Glomerular visceral epithelial cell (primary cell): ENCODE measurements around the gene VWA3B.
"Not testable (repeated sequence)": the region's sequence is repeated elsewhere in the genome, so short reads cannot be mapped to it uniquely, and the experiment has no call there.

Source experiments
- DNase-seq: peaks from one replicate; pipeline ENCODE4 v3.0.0-alpha.2; 2016; ENCODE audit errors: extremely low spot score

VWA3B gene, protein sequence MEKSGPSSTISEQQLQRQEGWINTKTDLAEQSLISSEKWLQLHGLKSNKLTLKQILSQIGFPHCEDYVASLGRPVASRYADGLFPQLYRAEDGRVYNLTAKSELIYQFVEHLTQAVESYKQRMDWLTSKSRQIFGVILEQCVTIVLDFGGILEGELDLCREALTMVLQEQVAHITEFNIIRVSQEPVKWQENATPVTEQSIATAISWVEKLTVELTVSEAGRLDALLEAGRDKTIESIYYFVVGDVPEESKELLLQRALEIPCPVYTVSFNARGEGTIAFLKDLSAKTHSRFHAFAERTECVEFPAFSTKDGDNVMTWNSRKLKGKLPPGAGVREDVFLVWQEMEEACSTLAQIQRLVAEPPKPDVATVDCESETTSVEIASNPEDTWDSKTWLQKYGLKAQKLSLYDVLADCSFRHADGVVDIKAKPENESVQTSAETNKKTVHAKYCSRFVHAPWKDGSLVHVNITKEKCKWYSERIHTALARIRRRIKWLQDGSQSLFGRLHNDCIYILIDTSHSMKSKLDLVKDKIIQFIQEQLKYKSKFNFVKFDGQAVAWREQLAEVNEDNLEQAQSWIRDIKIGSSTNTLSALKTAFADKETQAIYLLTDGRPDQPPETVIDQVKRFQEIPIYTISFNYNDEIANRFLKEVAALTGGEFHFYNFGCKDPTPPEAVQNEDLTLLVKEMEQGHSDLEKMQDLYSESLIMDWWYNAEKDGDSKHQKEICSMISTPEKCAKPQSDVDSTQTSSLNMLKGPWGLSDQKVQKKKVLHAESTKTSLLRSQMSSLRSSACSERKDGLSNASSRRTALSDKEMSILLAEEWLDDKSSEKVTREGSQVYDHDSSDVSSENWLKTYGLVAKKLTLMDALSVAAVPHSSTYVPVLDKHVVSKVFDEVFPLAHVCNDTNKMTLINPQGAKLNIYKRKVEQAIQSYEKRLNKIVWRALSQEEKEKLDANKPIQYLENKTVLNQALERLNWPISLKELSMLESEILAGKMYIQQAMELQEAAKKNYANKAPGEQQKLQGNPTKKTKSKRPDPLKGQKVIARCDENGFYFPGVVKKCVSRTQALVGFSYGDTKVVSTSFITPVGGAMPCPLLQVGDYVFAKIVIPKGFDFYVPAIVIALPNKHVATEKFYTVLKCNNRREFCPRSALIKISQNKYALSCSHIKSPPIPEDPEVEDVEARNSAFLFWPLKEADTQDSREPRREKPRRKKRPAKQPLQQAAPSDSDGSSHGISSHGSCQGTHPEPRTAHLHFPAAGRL (N-terminal part only)

DNA sequence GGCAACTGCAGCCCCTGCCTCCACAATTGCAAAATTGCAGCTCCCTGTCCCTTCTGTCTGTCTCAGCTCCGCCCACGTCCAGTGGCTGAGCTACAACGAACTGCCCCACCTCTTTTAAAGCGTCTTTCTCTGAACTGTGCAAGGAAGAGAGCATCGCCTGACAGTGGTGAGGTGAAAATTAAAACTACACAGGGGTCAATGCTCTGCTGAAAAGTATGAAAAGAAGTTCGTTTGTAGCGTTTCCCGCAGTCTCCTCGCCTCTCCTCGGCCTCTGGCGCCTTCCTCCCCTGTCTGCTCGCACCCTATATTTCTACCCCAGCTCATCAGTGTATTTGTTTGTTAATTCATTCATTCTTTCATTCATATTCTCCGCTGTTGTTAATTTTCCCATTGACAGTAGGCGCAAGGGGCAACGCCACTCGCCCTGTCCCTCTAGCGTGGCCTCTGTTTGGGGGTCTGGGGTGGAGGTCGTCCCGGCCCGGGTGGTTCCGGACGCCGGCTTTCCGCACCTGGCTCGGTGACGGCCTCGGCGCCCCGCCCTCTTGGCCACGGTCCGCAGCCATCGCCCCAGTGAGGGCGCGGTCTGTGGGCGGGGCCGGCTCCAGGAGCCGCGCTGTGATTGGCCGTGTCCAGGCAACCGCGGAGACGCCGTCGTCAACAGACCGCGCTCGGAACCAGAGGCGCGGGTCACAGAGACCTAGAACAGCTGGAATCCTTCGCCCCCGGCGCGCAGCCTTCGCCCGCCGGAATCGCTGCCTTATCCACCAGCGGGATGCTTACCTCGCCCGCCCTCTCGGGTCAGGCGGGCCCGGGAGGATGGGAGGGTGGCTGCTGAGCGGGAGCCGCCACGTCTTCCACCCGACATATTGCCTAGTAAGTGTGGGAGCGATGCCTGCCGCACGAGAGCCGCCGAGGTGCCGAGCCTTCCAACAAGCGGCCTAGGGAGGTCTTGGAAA is at the start of gene VWA3B:
Gene VWA3B, plus strand, starts transcription at position 677 of the 956 bp plus-strand sequence. CDS start 5,926 bp downstream, outside the sequence.
- DNase-seq, result peak; percentile 35

DNA sequence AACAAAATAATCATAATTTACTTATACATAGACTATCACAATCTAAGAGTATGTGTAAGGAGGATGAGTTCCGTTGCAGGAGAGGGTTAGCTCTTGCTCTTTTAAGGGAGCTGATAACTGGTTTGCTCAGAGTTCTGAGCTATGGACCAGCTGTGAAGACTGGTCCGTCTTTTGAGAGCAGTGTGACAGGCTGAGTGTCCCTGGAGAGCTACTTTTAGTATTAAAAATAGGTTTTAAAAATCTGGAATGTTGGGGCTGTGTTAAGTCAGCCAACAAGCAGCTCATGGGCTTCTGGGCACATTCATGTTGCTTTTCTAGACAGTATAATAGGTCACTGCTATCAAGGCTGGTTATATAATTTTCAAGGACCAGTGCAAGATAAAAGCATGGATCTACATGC is 49.8 kb upstream of the VWA3B start:
- no peak for DNase-seq

DNA sequence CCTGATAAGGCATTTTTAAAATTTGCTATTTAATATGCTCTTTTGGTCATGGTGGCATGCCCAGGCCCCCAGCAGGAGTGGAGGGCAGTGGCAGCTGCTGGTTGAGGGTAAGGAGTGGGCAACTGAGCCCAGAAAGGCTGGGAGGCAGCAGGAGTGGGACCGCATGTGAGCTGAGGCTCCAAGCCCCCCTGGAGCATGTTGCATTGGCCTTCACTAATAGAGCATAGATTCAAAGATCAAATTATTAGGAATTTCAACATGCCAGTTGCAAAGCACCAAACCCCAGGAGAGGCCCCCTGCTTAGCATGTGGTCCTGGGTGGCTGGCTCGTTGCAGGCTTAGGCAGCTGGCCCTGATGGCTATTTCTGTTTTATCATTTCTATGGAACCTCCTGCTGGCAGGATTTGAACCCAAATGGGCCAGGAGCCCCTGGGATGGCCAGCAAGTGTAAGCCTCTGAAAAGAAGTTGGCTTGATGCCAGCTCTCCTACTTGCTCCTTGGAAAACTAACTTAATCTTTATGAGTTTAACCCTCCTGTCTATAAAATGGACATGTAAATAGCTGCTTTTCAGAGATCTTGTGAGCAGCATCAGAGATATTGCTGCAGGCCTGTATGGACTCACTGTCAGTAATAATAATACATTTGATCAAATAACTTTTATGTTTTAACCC is 49.2 kb upstream of the VWA3B start:
- DNase-seq, result no peak

DNA sequence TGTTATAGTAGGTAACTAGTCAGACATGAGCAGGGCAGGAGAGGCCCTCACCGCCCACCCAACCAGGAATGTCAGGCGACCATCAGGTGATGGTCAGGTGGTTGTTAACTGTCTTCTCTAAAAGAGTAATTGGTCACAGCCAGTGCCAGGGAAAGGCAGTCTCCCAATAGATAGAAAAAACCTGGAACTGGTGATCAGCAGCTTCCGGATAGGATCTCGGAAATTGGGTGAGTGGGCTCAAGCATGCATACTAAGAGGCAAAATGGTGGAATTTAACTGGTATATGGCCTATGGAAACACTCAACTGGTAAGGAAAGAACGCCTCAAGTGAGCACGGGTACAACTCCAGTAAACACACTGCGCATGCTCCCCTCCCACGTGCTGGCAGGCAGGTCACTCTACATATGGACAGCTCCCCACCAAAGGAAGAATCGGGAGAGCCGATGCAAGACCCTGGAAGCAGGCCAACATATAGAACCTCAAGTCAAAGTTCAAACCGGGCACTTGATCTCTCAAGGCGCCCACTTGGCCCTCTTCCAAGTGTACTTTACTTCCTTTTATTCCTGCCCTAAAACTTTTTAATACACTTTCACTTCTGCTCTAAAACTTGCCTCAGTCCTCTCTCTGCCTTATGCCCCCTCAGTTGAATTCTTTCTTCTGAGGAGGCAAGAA is 47.7 kb upstream of the VWA3B start:
- no peak for DNase-seq

DNA sequence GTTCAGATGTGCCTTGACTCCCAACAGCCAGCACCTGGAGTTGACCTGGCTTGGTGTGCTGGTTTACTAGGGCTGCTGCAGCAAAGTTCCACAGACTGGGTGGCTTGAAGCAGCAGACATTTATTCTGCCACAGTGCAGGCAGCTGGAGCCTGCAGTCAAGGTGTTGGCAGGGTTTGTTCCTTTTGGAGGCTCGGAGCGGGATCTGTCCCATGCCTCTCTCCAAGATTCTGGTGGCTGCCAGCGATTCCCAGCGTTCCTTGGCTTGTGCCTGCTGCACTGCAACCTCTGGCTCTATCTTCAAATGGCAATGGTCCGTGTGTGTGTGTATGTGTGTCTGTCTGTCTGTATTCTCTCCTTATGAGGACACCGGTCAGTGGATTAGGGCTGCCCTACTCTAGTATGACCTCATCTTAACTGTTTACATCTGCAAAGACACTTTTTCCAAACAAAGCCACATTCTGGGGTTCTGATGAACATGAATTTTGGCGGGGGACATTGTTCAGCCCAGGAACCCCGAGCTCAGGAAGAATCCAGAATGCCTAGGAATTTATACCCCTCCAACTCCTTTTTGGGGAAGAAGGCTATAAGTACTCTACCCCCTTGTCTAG is 46.5 kb upstream of the VWA3B start:
- no peak for DNase-seq

DNA sequence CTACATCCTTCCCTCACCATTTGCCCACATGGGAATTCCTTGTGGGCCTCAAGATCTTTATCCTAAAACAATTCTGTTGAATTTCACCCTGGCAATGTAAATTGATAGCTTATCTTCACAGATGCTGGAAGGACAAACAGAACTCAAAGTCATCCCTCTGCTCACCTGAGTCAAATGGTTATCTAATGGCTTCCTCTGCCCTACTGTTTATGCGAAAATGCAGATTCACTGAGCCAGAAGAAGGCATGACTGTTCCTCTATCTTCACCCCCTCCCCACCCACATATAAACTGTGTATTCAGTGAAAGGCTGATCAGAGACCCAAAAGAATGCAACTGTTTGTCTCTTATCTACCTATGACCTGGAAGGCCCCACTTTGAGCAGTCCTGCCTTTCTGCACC is 43.9 kb upstream of the VWA3B start:
- DNase-seq, result no peak

DNA sequence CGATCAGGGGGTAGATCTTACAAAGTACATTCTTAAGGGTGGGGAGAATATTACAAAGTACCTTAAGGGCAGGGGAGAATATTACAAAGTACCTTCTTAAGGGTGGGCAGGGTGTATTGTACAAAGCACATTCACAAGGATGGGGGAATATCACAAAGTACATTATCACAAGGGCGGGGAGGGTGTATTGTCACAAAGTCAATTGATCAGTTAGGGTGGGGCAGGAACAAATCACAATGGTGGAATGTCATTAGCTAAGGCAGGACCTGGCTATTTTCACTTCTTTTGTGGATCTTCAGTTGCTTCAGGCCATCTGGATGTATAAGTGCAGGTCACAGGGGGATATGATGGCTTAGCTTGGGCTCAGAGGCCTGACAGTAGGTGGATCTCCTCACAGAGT is 42.2 kb upstream of the VWA3B start:
- not testable (repeated sequence) for DNase-seq

DNA sequence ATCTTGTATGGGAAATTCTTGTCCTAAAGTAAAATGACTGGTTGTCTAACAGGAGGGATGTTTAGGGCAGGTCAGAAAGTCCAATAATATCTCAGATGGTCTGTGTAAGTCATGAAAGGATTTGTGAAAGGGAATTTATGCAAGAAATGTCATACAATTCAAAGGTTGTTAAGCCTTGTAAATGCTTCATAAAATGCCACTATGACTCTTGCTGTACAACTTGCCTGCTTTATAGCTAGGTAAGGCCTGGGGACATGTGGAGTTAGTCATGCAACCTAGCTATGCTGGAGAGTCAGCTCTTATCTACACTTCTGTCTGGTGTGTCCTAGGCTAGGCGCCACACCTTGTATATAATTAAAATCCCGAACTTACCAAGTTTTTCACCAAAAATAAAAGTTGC is 36.9 kb upstream of the VWA3B start:
- DNase-seq, result no peak

DNA sequence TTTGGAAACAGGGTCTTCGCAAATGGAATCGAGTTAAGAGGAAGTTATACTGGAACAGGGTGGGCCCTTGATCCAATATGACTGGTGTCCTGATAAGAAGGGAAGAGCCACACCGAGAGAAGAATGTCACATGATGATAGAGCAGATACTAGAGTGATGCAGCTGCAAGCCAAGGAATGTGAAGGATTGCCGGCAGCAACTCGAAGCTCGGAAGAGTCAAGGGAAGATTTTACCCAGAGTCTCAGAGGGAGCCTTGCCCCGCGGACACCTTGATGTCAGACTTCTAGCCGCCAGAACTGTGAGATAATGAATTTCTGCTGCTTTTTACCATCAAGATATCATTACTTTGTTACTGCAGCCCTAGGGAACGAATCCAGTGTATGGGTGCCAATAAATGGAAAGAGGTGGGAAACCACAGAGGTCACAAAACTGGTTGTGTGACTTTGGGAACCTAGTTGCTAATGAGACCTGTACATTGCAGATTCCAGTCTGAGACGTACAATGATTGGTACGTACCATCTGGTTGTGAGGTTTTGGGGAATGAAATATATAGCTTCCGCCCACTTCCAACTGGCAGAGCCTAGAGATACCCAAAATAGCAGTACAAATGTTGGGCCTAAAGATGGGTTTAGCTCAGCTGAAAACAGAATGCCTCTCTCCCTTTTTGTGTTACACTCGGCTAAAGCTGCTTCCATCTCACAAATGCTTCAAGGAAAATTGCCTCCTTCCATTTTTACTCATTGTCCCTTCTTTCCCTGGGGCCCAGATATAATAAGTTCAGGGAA is 28.6 kb upstream of the VWA3B start:
- DNase-seq, result no peak

DNA sequence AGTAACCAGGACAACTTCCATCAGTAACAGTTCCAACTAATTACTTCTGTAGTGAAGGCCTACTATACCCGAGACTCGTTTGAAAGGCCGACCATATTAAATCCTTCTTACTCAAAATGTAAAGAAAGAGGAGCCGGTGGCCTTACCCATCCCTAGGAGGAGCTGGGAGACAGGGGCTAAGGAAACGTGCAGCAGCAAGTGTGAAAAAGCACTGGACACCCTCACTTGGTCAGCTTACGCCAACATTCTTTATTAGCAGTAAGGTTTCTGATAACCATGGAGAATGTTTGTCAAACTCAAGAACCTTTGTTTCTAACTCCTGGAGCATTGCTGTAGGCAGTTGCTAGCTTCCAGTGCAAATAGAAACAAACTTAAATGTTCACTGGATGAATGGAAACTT is 26.7 kb upstream of the VWA3B start:
- no peak for DNase-seq

DNA sequence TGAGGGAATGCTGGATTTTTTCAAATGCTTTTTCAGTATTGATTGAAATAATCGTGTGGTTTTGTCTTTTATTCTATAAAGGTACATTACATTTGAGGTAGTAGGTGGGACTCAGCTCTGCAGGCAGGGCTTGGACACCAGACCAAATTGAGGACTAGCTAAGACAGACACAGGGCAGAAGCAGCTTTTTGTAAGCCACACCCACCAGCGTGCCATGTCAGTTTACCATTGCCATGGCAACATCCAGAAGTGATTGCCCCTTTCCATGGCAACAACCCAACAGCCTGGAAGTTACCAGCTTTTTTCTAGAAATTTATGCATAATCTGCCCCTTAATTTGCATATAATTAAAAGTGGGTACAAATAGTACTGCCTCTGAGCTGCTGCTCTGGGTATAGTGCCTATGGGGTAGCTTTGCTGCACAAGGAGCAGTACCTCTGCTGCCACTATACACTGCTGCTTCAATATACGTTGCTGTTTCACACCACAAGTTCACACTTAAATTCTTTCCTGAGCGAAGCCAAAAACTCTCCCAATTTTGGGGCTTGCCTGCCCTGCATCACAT is 23.6 kb upstream of the VWA3B start:
- no peak for DNase-seq

DNA sequence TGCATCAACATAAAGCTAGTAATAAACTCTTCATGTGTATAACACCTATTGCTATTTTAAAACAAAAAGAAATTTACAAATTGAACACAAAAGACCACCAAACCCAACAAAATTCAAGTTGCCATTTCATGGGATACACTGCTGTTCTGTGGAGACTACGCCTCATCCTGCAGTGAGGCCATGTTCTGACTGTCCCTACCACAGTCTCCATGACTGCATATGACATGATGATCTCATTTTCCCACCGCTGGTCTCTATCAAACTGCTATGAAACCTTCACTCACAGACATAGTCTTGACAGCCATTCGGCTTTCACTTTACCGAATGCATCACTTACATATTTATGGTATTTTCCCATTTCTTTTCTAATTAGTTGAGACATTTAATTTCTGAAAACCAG is 21.2 kb upstream of the VWA3B start:
- DNase-seq, result no peak

DNA sequence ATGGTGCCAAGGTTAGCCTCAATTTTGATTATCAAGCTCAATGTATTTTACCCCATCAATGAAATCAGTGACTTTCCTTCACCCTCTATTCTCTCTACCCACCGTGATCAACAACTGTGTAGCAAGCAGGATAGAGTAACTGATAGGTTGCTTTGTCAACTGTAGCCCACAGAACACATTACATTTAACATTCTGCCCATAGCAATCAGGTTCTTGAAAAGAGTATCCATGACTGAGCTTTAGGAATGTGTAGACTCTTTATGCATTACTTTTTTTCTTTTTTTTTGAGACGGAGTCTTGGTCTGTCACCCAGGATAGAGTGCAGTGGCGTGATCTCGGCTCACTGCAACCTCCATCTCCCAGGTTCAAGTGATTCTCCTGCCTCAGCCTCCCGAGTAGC is 19.8 kb upstream of the VWA3B start:
- DNase-seq, result no peak

DNA sequence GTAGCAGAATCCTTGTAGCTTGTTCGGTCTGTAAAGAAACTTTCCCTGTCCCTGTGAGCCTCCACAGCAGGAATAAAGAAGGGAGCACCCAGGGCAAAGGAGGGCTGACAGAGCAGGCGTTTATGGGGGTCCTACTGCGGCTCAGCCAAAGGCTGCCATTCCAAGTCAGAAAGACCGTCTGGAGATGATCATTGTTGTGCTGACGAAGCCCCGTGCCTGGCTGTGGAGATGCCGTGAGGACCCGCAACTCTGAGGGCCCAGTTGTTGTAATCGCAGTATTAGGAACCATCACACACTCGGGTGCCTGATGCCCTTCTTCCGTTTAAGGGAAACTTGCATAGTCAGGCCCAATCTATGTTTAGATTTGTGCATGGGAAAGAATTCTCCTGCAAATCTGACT is 16.9 kb upstream of the VWA3B start:
- DNase-seq, result no peak

DNA sequence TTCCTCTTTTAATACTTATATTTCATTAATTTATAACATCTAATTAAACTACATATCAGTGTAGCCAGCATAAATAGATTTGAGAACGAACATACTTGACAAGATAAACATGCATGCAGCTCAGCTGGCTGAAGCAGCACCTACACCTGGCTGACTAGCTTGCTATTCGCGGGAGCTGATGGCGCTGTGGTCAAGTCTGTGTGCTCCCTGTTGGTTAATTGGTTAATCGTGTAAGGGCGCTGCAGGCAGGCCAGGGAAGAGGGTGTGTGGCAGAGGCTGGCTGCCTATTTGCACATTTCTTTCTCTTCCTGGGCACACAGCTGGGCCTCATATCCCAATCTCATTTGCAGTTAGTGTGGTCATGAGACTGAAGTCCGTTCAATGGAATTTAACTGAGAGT is 14.5 kb upstream of the VWA3B start:
- DNase-seq, result no peak

DNA sequence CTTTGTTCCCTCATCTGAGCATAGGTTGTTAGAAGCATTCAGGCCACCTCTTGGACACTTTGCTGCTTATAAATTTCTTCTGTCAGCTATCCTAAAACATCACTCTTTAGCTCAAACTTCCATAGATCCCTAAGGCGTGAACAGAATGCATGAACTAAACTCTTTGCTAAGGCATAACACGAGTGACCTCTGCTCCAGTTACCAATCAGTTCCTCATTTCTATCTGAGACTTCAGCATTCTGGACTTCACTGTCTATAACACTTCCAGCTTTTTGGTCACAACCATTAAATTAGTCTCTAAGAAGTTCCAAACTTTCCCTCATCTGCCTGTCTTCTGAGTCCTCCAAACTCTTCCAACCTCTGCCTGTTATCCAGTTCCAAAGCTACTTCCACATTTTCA is 8.3 kb upstream of the VWA3B start:
- DNase-seq, result no peak

DNA sequence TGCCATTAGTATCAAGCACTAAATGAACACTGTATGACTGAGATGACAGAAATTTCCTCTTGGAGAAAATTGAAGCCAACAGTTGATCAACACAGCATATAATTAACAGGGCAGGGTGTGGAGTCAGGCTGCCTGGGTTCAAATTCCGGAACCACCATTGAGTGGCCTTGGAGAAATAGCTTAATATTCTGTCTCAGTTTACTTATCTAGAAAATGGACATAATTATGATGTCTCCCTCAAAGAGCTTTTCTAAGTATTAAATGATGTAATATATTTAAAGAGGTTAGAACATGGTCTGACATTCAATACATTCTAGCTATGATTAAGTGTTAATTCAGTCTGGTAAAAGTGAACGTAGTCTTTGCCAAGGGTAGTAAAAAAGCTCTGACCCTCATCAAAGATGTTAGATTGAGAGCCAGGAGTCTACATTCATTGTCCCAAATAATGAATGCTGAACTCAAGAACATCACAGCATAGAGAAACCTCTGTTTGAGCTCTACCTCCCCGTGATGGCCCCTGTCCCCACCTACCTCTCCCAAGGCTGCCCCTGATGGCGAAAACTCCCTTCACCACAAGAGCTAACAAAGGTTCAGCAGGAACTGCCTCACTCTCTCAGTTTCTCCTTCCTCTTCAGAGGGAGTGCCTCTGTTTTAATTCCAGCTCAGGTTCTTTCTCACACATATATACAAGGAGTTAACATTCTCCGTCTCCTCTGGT is 2.7 kb upstream of the VWA3B start:
- DNase-seq, result no peak

DNA sequence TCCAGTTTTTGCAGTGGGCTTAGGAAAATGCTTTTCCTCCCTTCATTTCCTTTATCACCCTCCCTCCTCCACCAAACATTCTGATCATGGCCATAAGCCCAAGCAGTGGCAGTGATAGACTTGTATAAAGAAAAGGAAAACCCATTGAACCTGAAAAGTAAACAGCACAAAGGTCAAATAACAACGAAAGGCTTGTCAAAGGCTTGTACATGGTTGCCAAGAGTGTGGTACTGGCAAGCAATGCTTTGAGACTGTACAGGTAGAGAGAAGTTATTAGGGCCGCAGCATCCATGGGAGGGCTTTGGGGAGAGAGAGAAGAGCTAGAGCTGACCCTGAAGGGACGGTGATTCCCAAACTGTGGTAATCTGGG is 2.1 kb upstream of the VWA3B start:
- no peak for DNase-seq
